ENCODE data around the gene RIPK3. TPM values are rescaled to one million over a fixed set of nuclear protein-coding genes. Genes with fewer than 3 reads are reported as not detected.

Gene RIPK3
- total RNA-seq, 1 donor from 2014 or later: 0.95 TPM

GRCh38 chr14:24325963-24326362 lies 13.8 kb downstream of the RIPK3 start:
- H3K27ac ChIP-seq (ENCODE audit: low read depth, low read length): no peak overlapping the region
- Mint-ChIP-seq H3K4me1 (ENCODE audit: low read depth, unreplicated experiment) (peaks cover 3% of the 10 kb centered on the region), H3K27ac (ENCODE audit: unreplicated experiment) (no peak overlapping the region), H3K4me3 (ENCODE audit: unreplicated experiment) (no peak overlapping the region), H3K36me3 (ENCODE audit: low read depth, unreplicated experiment) (no peaks in the 10 kb centered on the region), H3K27me3 (ENCODE audit: low read depth, unreplicated experiment) (peaks cover 44% of the 10 kb centered on the region), H3K9me3 (ENCODE audit: unreplicated experiment) (no peaks in the 10 kb centered on the region)
- H3K9ac ChIP-seq (ENCODE audit: low read length): no peak overlapping the region
- no peak for DNase-seq (ENCODE audit: low read depth)
- no peaks in the 10 kb centered on the region for H3K4me1 ChIP-seq (ENCODE audit: insufficient read depth, low read length)
- H2AFZ ChIP-seq (ENCODE audit: low read depth, low read length): no peak overlapping the region
- no peak for FAIRE-seq
- H3K4me2 ChIP-seq (ENCODE audit: low read length): no peak overlapping the region
- H3K9me3 ChIP-seq (ENCODE audit: insufficient read depth, low read depth, low read length): no peaks in the 10 kb centered on the region
- peaks cover 16% of the 10 kb centered on the region for H3K27me3 ChIP-seq (ENCODE audit: insufficient read depth, low read length)
- TF ChIP-seq CTCF (IDR thresholded peaks at IDR 0.05; ENCODE audit: insufficient read depth, low read depth, low read length) (no peak), EZH2 (IDR thresholded peaks at IDR 0.05; ENCODE audit: insufficient read depth, low read length) (no peak)
- no peak overlapping the region for H3K4me3 ChIP-seq (ENCODE audit: insufficient read depth, low read depth, low read length)
- no peaks in the 10 kb centered on the region for H3K36me3 ChIP-seq (ENCODE audit: insufficient read depth, low read length)
- no peaks in the 10 kb centered on the region for H3K79me2 ChIP-seq (ENCODE audit: insufficient read depth, low read length)
- H4K20me1 ChIP-seq (ENCODE audit: insufficient read depth, low read length): no peaks in the 10 kb centered on the region

- no peak for DNase-seq (ENCODE audit: low read depth)
Observed at GRCh38 chr14:24325041-24325530, 14.7 kb downstream of the RIPK3 start.

GRCh38 chr14:24324024-24324423 lies 15.8 kb downstream of the RIPK3 start:
- Histone ChIP-seq H3K27ac (ENCODE audit: low read depth, low read length) (no peak overlapping the region), H3K9me3 (ENCODE audit: insufficient read depth, low read depth, low read length) (no peaks in the 10 kb centered on the region), H3K4me1 (ENCODE audit: insufficient read depth, low read length) (no peaks in the 10 kb centered on the region), H3K4me3 (ENCODE audit: insufficient read depth, low read depth, low read length) (no peak overlapping the region), H3K4me2 (ENCODE audit: low read length) (no peak overlapping the region), H3K27me3 (ENCODE audit: insufficient read depth, low read length) (peaks cover 30% of the 10 kb centered on the region), H2AFZ (ENCODE audit: low read depth, low read length) (no peak overlapping the region), H3K79me2 (ENCODE audit: insufficient read depth, low read length) (no peaks in the 10 kb centered on the region), H3K36me3 (ENCODE audit: insufficient read depth, low read length) (no peaks in the 10 kb centered on the region), H4K20me1 (ENCODE audit: insufficient read depth, low read length) (no peaks in the 10 kb centered on the region), H3K9ac (ENCODE audit: low read length) (no peak overlapping the region)
- Mint-ChIP-seq H3K27me3 (ENCODE audit: low read depth, unreplicated experiment) (peaks cover 45% of the 10 kb centered on the region), H3K4me1 (ENCODE audit: low read depth, unreplicated experiment) (peaks cover 3% of the 10 kb centered on the region), H3K9me3 (ENCODE audit: unreplicated experiment) (no peaks in the 10 kb centered on the region), H3K4me3 (ENCODE audit: unreplicated experiment) (no peak overlapping the region), H3K36me3 (ENCODE audit: low read depth, unreplicated experiment) (no peaks in the 10 kb centered on the region), H3K27ac (ENCODE audit: unreplicated experiment) (no peak overlapping the region)
- DNase-seq (ENCODE audit: low read depth) (no peak), FAIRE-seq (no peak)
- TF ChIP-seq CTCF (IDR thresholded peaks at IDR 0.05; ENCODE audit: insufficient read depth, low read depth, low read length): no peak
- TF ChIP-seq EZH2 (IDR thresholded peaks at IDR 0.05; ENCODE audit: insufficient read depth, low read length): no peak

More at GRCh38 chr14:24325041-24325530, 14.7 kb downstream of the RIPK3 start:
- no peak for TF ChIP-seq EZH2 (IDR thresholded peaks at IDR 0.05; ENCODE audit: insufficient read depth, low read length)
- Histone ChIP-seq H3K9ac (ENCODE audit: low read length) (no peak overlapping the region), H3K4me2 (ENCODE audit: low read length) (no peak overlapping the region), H3K27me3 (ENCODE audit: insufficient read depth, low read length) (peaks cover 22% of the 10 kb centered on the region), H3K4me3 (ENCODE audit: insufficient read depth, low read depth, low read length) (no peak overlapping the region), H3K79me2 (ENCODE audit: insufficient read depth, low read length) (no peaks in the 10 kb centered on the region), H3K4me1 (ENCODE audit: insufficient read depth, low read length) (no peaks in the 10 kb centered on the region), H3K27ac (ENCODE audit: low read depth, low read length) (no peak overlapping the region), H3K9me3 (ENCODE audit: insufficient read depth, low read depth, low read length) (no peaks in the 10 kb centered on the region), H2AFZ (ENCODE audit: low read depth, low read length) (no peak overlapping the region), H3K36me3 (ENCODE audit: insufficient read depth, low read length) (no peaks in the 10 kb centered on the region), H4K20me1 (ENCODE audit: insufficient read depth, low read length) (no peaks in the 10 kb centered on the region)
- FAIRE-seq: no peak
- H3K36me3 Mint-ChIP-seq (ENCODE audit: low read depth, unreplicated experiment): no peaks in the 10 kb centered on the region
- peaks cover 3% of the 10 kb centered on the region for H3K4me1 Mint-ChIP-seq (ENCODE audit: low read depth, unreplicated experiment)
- H3K9me3 Mint-ChIP-seq (ENCODE audit: unreplicated experiment): no peaks in the 10 kb centered on the region
- H3K27me3 Mint-ChIP-seq (ENCODE audit: low read depth, unreplicated experiment): peaks cover 42% of the 10 kb centered on the region
- peak overlapping the region; percentile 2 for H3K27ac Mint-ChIP-seq (ENCODE audit: unreplicated experiment)
- no peak overlapping the region for H3K4me3 Mint-ChIP-seq (ENCODE audit: unreplicated experiment)

All from astrocyte (in vitro differentiated cells and primary cell).